Stimulated activated CD8-positive, alpha-beta memory T cell treated with anti-CD3 and anti-CD28 coated beads, Interleukin-15, amount 100 ng/mL, for 48 hours (primary cell): ENCODE data around the gene FHIT.

ENCODE experiments used
- DNase-seq, 2 donors: peaks; one replicate each; pipeline ENCODE4 v3.0.0-alpha.2; 2020; ENCODE audit warnings: low read depth in 2 of 2

Gene FHIT

GRCh38 chr3:60000311-60001105, 1250.7 kb downstream of the FHIT start:
- no peak for DNase-seq

- DNase-seq: no peak
Observed at GRCh38 chr3:59998058-59998457, 1253.2 kb downstream of the FHIT start.

GRCh38 chr3:59997583-59997982, 1253.7 kb downstream of the FHIT start:
- no peak for DNase-seq

GRCh38 chr3:59996056-59996455, 1255.2 kb downstream of the FHIT start:
- DNase-seq: no peak

- DNase-seq: no peak
Observed at GRCh38 chr3:59995563-59995962, 1255.7 kb downstream of the FHIT start.

GRCh38 chr3:59994732-59995304, 1256.4 kb downstream of the FHIT start:
- DNase-seq: no peak

GRCh38 chr3:59992578-59992977, 1258.7 kb downstream of the FHIT start:
- no peak for DNase-seq

- no peak for DNase-seq
Observed at GRCh38 chr3:59990915-59991314, 1260.3 kb downstream of the FHIT start.

- DNase-seq: no peak
Observed at GRCh38 chr3:59982510-59982909, 1268.7 kb downstream of the FHIT start.

- DNase-seq: no peak
Observed at GRCh38 chr3:59981377-59981776, 1269.9 kb downstream of the FHIT start.

- DNase-seq: no peak
Observed at GRCh38 chr3:59980576-59980975, 1270.7 kb downstream of the FHIT start.

GRCh38 chr3:59979542-59979941, 1271.7 kb downstream of the FHIT start:
- no peak for DNase-seq

- peak in 1 of 2 donors; percentile 14 for DNase-seq
Observed at GRCh38 chr3:59978979-59979378, 1272.3 kb downstream of the FHIT start.

- no peak for DNase-seq
Observed at GRCh38 chr3:59970796-59971195, 1280.5 kb downstream of the FHIT start.

- no peak for DNase-seq
Observed at GRCh38 chr3:59970376-59970775, 1280.9 kb downstream of the FHIT start.

GRCh38 chr3:59968513-59969045, 1282.7 kb downstream of the FHIT start:
- no peak for DNase-seq

- no peak for DNase-seq
Observed at GRCh38 chr3:59963676-59964075, 1287.6 kb downstream of the FHIT start.

GRCh38 chr3:59957150-59957549, 1294.1 kb downstream of the FHIT start:
- DNase-seq: no peak

- DNase-seq: no peak
Observed at GRCh38 chr3:59953104-59953503, 1298.1 kb downstream of the FHIT start.

GRCh38 chr3:59949311-59949710, 1301.9 kb downstream of the FHIT start:
- no peak for DNase-seq

GRCh38 chr3:59946401-59946800, 1304.9 kb downstream of the FHIT start:
- DNase-seq: no peak

GRCh38 chr3:59940718-59941117, 1310.5 kb downstream of the FHIT start:
- DNase-seq: no peak

GRCh38 chr3:59939826-59940426, 1311.3 kb downstream of the FHIT start:
- no peak for DNase-seq
